SK-N-SH treated with all-trans-retinoic acid at 6 μM for 48 hours (cell line): ENCODE results near the gene ITPR3.

ENCODE experiments used
- ATAC-seq: fragments of 200-7000 bp; cut with Tn5 transposase; 3 replicates; pipeline ENCODE4 v1.9.1; 2020; ENCODE audit warnings: mild to moderate bottlenecking, moderate library complexity
- ARNTL ChIP-seq: fragments of 450-650 bp; formaldehyde crosslinking; IDR thresholded peaks from 2 replicates; pipeline ENCODE4 v1.5.0; 2020; ENCODE audit warnings: low read depth, mild to moderate bottlenecking, moderate library complexity, borderline replicate concordance
- BACH2 ChIP-seq: fragments of 250-450 bp; sonication (Bioruptor Pico); IDR thresholded peaks from 2 replicates; pipeline ENCODE4 v1.9.0; 2021; ENCODE audit warnings: mild to moderate bottlenecking, borderline replicate concordance
- CREB5 ChIP-seq: fragments of 250-450 bp; sonication (Bioruptor Pico); IDR thresholded peaks from 2 replicates; pipeline ENCODE4 v1.5.1; 2020; ENCODE audit warnings: low read depth, mild to moderate bottlenecking, moderate library complexity
- CSDC2 ChIP-seq: fragments of 250-450 bp; sonication (Bioruptor Pico); IDR thresholded peaks from 2 replicates; pipeline ENCODE4 v1.5.0; 2020; ENCODE audit warnings: mild to moderate bottlenecking, moderate library complexity
- CSRNP3 ChIP-seq: fragments of 250-450 bp; sonication (Bioruptor Pico); IDR thresholded peaks from 2 replicates; pipeline ENCODE4 v1.5.1; 2021; ENCODE audit warnings: mild to moderate bottlenecking, moderate library complexity
- ESRRG ChIP-seq: fragments of 250-450 bp; sonication (Bioruptor Pico); IDR thresholded peaks from 2 replicates; pipeline ENCODE4 v1.6.1; 2021; ENCODE audit warnings: mild to moderate bottlenecking
- ISL1 ChIP-seq: fragments of 250-450 bp; sonication (Bioruptor Pico); IDR thresholded peaks from 2 replicates; pipeline ENCODE4 v2.1.2; 2022; ENCODE audit warnings: mild to moderate bottlenecking, moderate library complexity
- OSR1 ChIP-seq: fragments of 250-450 bp; sonication (Bioruptor Pico); IDR thresholded peaks from 2 replicates; pipeline ENCODE4 v1.8.0; 2022; ENCODE audit warnings: moderate library complexity, mild to moderate bottlenecking, inconsistent platforms
- PATZ1 ChIP-seq: fragments of 250-450 bp; sonication (Bioruptor Pico); IDR thresholded peaks from 2 replicates; pipeline ENCODE4 v1.8.0; 2020; ENCODE audit warnings: mild to moderate bottlenecking, moderate library complexity, borderline replicate concordance
- POU6F1 ChIP-seq: fragments of 250-450 bp; sonication (Bioruptor Pico); IDR thresholded peaks from 2 replicates; pipeline ENCODE4 v1.8.0; 2021; ENCODE audit warnings: low read depth, mild to moderate bottlenecking, moderate library complexity, borderline replicate concordance
- RARB ChIP-seq: fragments of 250-450 bp; sonication (Bioruptor Pico); IDR thresholded peaks from 2 replicates; pipeline ENCODE4 v1.8.0; 2021; ENCODE audit warnings: mild to moderate bottlenecking, moderate library complexity
- TCF4 ChIP-seq: fragments of 250-450 bp; sonication (Bioruptor Pico); IDR thresholded peaks from 2 replicates; pipeline ENCODE4 v1.8.0; 2021; ENCODE audit warnings: mild to moderate bottlenecking, moderate library complexity, borderline replicate concordance
- TOX ChIP-seq: fragments of 250-450 bp; sonication (Bioruptor Pico); IDR thresholded peaks from 2 replicates; pipeline ENCODE4 v1.8.0; 2021; ENCODE audit warnings: mild to moderate bottlenecking, moderate library complexity, borderline replicate concordance
- ZC3H10 ChIP-seq: fragments of 250-450 bp; sonication (Bioruptor Pico); IDR thresholded peaks from 2 replicates; pipeline ENCODE4 v1.5.1; 2021; ENCODE audit warnings: mild to moderate bottlenecking, moderate library complexity
- ZFP3 ChIP-seq: fragments of 250-450 bp; sonication (Bioruptor Pico); IDR thresholded peaks from 2 replicates; pipeline ENCODE4 v1.5.0; 2020; ENCODE audit warnings: mild to moderate bottlenecking, moderate library complexity
- ZFP30 ChIP-seq: fragments of 450-650 bp; formaldehyde crosslinking; IDR thresholded peaks from 2 replicates; pipeline ENCODE4 v1.5.0; 2022; ENCODE audit warnings: mild to moderate bottlenecking, moderate library complexity
- ZNF565 ChIP-seq: fragments of 450-650 bp; formaldehyde crosslinking; conservative IDR thresholded peaks from 2 replicates; pipeline ENCODE4 v1.5.0; 2020; ENCODE audit warnings: low read depth, mild to moderate bottlenecking, moderate library complexity
- ZNF8 ChIP-seq: fragments of 450-650 bp; formaldehyde crosslinking; IDR thresholded peaks from 2 replicates; pipeline ENCODE4 v1.5.0; 2020; ENCODE audit warnings: mild to moderate bottlenecking, moderate library complexity
- TF ChIP-seq, protein P1 (sequence below): fragments of 250-450 bp; sonication (Bioruptor Pico); IDR thresholded peaks from 2 replicates; pipeline ENCODE4 v1.5.0; 2020; ENCODE audit warnings: mild to moderate bottlenecking, moderate library complexity

The ITPR3 gene

GRCh38 chr6:33676416-33677142, 55.5 kb downstream of the ITPR3 start:
- no peak for TF ChIP-seq ZNF8
- no peak for ATAC-seq

DNA sequence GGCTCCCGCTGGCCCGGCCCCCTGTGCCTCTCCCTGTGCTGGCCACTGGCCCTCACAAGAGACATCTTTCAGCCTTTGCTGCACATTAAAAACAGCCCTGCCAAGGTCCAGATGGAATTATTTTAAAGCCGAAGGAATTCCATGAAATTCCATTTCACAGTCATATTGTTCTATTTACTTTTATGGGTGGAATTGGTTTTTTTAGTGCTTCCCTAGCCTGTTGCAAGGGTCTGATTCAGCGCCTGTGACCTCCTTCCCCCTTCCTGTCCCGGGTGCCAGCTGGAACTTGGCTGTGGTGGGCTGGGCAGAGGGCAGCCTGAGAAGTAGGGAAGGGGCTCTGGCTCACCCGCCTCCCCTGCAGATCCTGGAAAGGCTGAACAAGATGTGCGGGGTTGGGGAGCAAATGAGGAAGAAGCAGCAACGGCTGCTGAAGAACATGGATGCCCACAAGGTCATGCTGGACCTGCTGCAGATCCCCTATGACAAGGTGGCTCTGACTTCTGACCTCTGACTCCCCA, 56.1 kb downstream of the ITPR3 start:
- peak; percentile 5; the same call in 1 of the 3 replicates for ATAC-seq
- TF ChIP-seq TCF4 (CRISPR knock-in tag) = no peak
- no peak for TF ChIP-seq RARB
- no peak for TF ChIP-seq OSR1
- TF ChIP-seq ISL1 (CRISPR knock-in tag) = no peak
- no peak for TF ChIP-seq ESRRG
- TF ChIP-seq CSDC2 (CRISPR knock-in tag) = no peak
- TF ChIP-seq CREB5 (CRISPR knock-in tag) = no peak
- TF ChIP-seq ZFP3 (CRISPR knock-in tag) = no peak
- no peak for TF ChIP-seq ZNF8
- TF ChIP-seq TOX = no peak
- no peak for TF ChIP-seq ZNF565
- TF ChIP-seq, protein P1, sequence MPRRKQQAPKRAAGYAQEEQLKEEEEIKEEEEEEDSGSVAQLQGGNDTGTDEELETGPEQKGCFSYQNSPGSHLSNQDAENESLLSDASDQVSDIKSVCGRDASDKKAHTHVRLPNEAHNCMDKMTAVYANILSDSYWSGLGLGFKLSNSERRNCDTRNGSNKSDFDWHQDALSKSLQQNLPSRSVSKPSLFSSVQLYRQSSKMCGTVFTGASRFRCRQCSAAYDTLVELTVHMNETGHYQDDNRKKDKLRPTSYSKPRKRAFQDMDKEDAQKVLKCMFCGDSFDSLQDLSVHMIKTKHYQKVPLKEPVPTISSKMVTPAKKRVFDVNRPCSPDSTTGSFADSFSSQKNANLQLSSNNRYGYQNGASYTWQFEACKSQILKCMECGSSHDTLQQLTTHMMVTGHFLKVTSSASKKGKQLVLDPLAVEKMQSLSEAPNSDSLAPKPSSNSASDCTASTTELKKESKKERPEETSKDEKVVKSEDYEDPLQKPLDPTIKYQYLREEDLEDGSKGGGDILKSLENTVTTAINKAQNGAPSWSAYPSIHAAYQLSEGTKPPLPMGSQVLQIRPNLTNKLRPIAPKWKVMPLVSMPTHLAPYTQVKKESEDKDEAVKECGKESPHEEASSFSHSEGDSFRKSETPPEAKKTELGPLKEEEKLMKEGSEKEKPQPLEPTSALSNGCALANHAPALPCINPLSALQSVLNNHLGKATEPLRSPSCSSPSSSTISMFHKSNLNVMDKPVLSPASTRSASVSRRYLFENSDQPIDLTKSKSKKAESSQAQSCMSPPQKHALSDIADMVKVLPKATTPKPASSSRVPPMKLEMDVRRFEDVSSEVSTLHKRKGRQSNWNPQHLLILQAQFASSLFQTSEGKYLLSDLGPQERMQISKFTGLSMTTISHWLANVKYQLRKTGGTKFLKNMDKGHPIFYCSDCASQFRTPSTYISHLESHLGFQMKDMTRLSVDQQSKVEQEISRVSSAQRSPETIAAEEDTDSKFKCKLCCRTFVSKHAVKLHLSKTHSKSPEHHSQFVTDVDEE (CRISPR knock-in tag) = no peak
- TF ChIP-seq ARNTL (CRISPR knock-in tag) = no peak
- no peak for TF ChIP-seq PATZ1 (CRISPR knock-in tag)
- no peak for TF ChIP-seq BACH2 (CRISPR knock-in tag)
- no peak for TF ChIP-seq ZC3H10 (CRISPR knock-in tag)

- no peak for ATAC-seq
These were observed 56.6 kb downstream of the ITPR3 start for GRCh38 chr6:33677689-33678088.

More at GRCh38 chr6:33677689-33678088, 56.6 kb downstream of the ITPR3 start:
- TF ChIP-seq CSRNP3 (CRISPR knock-in tag) = no peak
- TF ChIP-seq ESRRG = no peak
- TF ChIP-seq TOX = no peak
- TF ChIP-seq POU6F1 (CRISPR knock-in tag) = no peak
- no peak for TF ChIP-seq OSR1
- no peak for TF ChIP-seq TCF4 (CRISPR knock-in tag)
- TF ChIP-seq ZFP30 = no peak
- TF ChIP-seq, all 23 proteins: peak for 0
